GM12878 (cell line): ENCODE data around the gene TAPBPL.
"Not testable (repeated sequence)": the region's sequence is repeated elsewhere in the genome, so short reads cannot be mapped to it uniquely, and the experiment has no call there.

ENCODE experiments used
- BCL11A ChIP-seq: IDR thresholded peaks from 2 replicates; pipeline ENCODE4 v1.6.1; 2011; ENCODE audit warnings: low read depth, low read length
- CHD1 ChIP-seq: IDR thresholded peaks from 2 replicates; pipeline ENCODE4 v1.6.1; 2012; ENCODE audit warnings: low read depth, low read length, improper control_type of control experiment
- CREM ChIP-seq: IDR thresholded peaks from 2 replicates; pipeline ENCODE4 v1.6.1; 2014; ENCODE audit warnings: antibody characterized with exemption, low read depth
- HCFC1 ChIP-seq: fragments of 150-350 bp; IDR thresholded peaks from 2 replicates; pipeline ENCODE4 v1.6.1; 2014; ENCODE audit warnings: low read length
- MEF2A ChIP-seq: IDR thresholded peaks from 2 replicates; pipeline ENCODE4 v1.6.1; 2011; ENCODE audit warnings: low read depth, mild to moderate bottlenecking, low read length, moderate library complexity; ENCODE audit not compliant: insufficient read depth
- POLR2A ChIP-seq: IDR thresholded peaks from 2 replicates; pipeline ENCODE4 v1.6.1; 2011; ENCODE audit warnings: low read depth, mild to moderate bottlenecking, low read length
- POLR2AphosphoS5 ChIP-seq: IDR thresholded peaks from 2 replicates; pipeline ENCODE4 v1.6.1; 2011; ENCODE audit warnings: mild to moderate bottlenecking, low read length, inconsistent platforms
- RUNX3 ChIP-seq: IDR thresholded peaks from 2 replicates; pipeline ENCODE4 v1.6.1; 2012; ENCODE audit warnings: low read length, inconsistent platforms
- SIN3A ChIP-seq: IDR thresholded peaks from 2 replicates; pipeline ENCODE4 v1.6.1; 2012; ENCODE audit warnings: low read depth, low read length, improper control_type of control experiment
- SUZ12 ChIP-seq: fragments of 200-600 bp; sonication (generic); IDR thresholded peaks from one replicate; pipeline ENCODE4 v1.6.1; 2018; ENCODE audit warnings: antibody characterized with exemption, mild to moderate bottlenecking; ENCODE audit not compliant: unreplicated experiment
- ZBTB33 ChIP-seq: fragments of 450-650 bp; IDR thresholded peaks from 2 replicates; pipeline ENCODE4 v1.6.1; 2017; ENCODE audit warnings: mild to moderate bottlenecking
- ZNF274 ChIP-seq: IDR thresholded peaks from one replicate; pipeline ENCODE4 v1.8.0; 2011; ENCODE audit not compliant: insufficient read length, insufficient read depth
- ZNF384 ChIP-seq: IDR thresholded peaks from 2 replicates; pipeline ENCODE4 v1.6.1; 2012; ENCODE audit warnings: low read depth, mild to moderate bottlenecking, low read length, improper control_type of control experiment, borderline replicate concordance
- TF ChIP-seq, protein P1 (sequence below), 3 experiments: IDR thresholded peaks in 2 of 3; conservative IDR thresholded peaks in 1 of 3; 2 replicates each; pipeline ENCODE4 v1.5.1; 2011; ENCODE audit warnings: low read depth in 3 of 3, low read length in 3 of 3, mild to moderate bottlenecking in 3 of 3, control low read depth in 2 of 3, moderate library complexity in 2 of 3, inconsistent platforms in 1 of 3, mixed read lengths in 1 of 3; ENCODE audit not compliant: control insufficient read depth in 2 of 3, insufficient read depth in 1 of 3; ENCODE audit errors: extremely low read depth in 1 of 3

GRCh38 chr12:6477601-6478377 lies 25.9 kb downstream of the TAPBPL start:
- not testable (repeated sequence) for TF ChIP-seq ZNF274, CHD1, RUNX3, ZBTB33, BCL11A, POLR2AphosphoS5, MEF2A, SIN3A, CREM, SUZ12, HCFC1, ZNF384, POLR2A
- TF ChIP-seq, protein P1, sequence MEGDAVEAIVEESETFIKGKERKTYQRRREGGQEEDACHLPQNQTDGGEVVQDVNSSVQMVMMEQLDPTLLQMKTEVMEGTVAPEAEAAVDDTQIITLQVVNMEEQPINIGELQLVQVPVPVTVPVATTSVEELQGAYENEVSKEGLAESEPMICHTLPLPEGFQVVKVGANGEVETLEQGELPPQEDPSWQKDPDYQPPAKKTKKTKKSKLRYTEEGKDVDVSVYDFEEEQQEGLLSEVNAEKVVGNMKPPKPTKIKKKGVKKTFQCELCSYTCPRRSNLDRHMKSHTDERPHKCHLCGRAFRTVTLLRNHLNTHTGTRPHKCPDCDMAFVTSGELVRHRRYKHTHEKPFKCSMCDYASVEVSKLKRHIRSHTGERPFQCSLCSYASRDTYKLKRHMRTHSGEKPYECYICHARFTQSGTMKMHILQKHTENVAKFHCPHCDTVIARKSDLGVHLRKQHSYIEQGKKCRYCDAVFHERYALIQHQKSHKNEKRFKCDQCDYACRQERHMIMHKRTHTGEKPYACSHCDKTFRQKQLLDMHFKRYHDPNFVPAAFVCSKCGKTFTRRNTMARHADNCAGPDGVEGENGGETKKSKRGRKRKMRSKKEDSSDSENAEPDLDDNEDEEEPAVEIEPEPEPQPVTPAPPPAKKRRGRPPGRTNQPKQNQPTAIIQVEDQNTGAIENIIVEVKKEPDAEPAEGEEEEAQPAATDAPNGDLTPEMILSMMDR (IDR thresholded peaks at IDR 0.05 in 2 of 3, conservative IDR thresholded peaks at IDR 0.05 in 1 of 3; ENCODE audit: control insufficient read depth in 2 of 3, extremely low read depth in 1 of 3, insufficient read depth in 1 of 3, low read depth in 3 of 3, low read length in 3 of 3), result not testable (repeated sequence)
